CD4-positive, alpha-beta T cell treated with Interferon alpha-2 for 1 hour (primary cell): Measurements from ENCODE around the gene DNAH3.
"Not testable (repeated sequence)": the region's sequence is repeated elsewhere in the genome, so short reads cannot be mapped to it uniquely, and the experiment has no call there.

Experiments used
- DNase-seq, 2 donors: peaks; one replicate each; pipeline ENCODE4 v3.0.0-alpha.2; 2020 to 2022

DNAH3 gene

DNA sequence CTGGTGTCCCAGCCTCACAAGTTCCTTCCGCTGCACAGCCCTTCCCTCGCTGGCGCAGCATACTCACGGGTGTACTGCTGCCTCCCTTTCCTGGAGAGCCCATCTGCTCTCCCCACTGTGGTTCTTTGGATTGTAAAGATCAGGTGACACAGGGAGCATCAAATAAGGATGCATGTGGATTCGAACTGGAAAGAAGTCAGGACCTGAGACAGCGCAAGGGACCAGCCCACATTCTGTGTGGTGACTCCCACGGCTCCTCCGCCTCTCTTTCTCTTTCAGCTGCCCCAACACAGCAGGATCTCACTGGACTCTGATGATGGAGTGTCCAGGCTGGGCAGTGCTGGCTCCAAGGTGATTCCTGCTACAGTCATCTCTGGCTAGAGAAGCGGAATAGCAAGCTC, 15.9 kb upstream of the DNAH3 start:
- no peak for DNase-seq

DNA sequence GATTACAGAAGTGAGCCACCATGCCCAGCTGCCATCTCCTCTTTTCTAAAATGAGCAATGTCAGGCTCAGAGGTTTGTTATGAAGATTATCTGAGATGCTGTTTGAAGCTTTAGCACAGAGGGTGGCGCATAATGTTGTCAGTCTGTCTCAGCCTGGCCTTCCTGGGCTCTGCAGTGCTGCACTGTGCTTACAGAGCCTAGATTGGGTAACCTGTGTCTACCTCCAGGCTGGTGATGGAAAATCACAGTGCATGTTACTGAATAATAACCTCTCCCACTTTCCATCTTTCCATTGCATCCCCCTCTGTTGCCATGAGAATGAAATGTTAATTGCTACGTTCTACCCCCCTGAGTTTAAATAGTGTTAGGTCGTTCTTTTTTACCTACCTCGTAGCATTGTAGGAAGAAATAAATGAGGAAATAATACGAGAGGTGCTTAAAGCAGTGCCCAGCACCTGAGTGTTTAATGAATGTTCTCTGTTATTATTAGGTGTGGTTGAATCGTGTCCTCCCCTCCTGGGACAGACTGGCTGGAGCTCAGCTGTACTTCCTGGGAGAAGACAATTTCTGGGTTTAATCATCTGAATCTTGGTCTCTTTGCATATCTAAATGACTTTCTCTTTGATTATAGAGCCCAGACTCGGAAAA, 14.0 kb upstream of the DNAH3 start:
- no peak for DNase-seq

DNA sequence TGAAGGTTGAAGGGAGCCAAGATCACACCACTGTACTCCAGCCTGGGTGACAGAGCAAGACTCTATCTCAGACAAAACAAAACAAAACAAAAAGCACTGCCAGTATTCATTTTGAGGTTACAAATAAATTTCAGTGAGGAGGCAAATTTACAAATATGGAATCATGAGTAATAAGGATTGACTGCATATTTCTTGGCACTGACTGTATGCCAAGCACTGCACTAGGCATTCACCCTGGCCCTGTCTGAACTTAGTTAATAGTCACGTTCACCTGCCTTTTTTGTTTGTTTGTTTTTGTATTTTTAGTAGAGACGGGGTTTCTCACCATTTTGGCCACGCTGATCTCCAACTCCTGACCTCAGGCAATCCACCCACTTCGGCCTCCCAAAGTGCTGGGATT, 12.9 kb upstream of the DNAH3 start:
- DNase-seq = no peak

DNA sequence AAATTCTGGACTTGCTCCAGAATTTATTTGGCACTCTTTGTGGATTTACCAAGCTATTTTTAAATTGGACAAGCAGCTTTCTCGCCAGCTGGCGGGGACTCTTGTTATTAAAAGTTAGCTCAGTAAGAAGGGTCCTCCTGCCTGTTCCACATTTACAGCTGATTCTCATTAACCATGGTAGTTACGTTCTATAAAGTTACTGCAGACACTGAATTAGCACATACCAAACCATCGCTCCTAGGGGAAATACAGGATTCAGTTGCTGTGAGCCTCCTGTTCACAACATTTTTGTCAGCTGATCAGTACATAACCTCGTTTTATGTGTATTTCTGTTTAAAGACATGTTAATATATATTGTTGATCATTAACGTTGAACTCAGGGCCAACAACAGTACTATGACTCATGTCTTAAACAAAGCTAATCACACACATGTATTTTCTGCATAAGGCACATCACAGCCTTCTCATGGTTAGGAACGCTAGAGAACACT, 12.1 kb upstream of the DNAH3 start:
- no peak for DNase-seq

DNA sequence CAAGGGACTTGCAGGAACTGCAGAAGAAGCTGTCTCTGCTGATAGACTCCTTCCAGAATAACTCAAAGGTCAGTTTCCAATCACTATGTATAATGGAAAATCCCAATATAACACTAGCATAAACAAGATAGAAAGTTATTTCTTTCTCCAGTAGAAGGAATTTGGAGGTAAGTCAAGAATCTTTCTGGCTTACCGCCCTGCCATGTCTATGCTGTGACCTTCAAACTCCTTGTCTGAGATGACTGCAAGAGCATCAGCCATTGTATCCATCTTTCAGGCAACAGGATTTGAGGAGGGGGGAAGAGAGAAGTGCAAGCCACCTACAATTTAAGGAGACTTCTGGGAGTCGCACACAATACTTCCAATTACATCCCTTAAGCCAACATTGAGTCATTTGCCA, 10.6 kb upstream of the DNAH3 start:
- DNase-seq = no peak

DNA sequence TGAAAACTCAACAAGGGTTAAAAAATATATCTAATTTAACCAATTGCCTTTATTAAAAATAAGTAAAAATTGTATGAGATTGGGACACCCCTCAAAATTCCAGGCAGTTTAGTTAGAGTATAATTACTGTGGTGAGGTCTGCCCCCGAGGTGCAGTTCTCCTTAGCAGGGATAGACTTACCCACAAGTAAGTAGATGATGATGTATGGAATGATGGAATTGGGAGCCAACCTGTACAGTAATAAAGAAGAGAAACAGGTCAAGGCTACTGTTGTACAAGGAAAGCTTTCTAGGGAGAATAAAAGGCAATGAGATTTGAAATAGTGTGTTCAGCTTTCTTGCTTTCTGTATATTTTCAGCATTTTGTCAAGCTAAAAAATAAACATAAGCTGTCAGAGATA, 9.6 kb upstream of the DNAH3 start:
- DNase-seq = no peak

DNA sequence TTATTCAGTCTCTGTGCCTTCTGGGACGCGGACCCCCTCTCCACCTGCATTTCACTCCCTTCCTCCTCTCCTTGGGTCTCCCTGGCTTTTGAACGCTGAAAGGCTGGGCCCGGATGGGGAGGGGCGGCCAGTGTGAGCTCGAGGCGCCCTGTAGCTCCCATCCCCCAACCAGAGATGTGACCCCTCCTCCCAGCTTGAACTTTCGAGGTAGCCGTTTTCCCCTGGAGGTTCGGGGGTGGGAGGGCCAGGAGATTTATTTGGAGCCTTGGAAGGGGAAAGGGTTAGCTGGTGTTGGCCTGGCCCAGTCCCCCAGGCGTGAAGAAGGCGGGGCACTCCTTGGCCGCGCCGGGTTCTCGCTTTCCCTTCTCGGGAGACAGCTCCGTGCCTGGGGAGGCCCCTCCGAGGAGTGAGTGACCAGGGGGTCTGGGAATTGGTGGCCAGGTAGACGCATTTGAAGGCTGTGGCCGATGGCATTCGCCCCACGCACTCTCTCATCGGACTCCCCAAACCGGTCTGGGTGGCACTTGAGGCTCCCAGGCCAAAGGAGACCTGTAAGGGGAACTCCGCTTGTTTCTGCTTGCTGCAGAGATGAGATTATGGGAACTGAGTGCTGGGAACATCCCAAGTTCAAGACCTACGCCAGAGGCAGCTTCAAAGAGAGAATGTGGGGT, 8.8 kb upstream of the DNAH3 start:
- peak in 1 of 2 donors; percentile 12 for DNase-seq

DNA sequence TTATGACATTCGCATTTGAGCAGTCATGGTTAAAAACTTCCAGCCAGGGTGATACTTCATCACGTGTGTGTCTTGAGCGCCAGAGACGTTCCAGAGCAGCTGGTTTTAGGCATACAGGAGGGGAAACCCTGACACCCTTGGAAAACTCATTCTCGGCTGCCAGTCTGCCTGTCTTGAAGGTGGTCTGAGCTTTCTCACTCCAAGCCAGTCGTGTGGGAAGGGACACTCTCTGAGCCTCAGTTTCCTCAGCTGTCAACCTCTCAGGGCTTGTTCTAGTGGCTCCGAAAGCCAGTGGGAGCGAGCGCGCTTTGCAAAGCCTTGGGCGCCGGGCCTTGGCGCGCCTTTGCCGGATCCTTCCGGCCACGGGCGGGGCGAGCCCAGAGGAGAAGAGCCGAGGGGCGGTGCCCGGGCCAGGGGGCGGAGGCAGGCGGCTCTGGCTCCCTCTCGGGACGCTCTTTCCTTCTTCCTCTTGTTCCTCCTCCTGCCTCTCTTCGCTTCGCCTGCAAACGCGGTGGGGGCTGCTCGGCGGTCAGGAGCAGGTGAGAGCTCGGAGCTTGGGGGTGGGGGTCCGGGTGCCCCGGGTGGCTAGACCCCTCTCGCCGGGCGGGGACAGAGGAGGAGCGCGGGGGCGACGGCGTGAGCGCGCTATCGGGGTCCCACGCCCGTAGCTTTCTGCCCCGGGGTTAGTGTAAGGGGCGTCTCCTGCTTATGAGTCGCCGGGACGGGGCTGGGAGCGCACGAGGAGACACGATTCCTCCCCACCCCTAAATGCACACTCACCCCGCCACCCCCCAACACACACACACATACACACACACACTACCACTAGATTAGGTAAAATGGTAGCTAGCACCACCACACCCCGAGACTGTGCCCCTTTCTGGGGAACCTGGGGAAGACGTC, 7.8 kb upstream of the DNAH3 start, which contains the start of gene LDAF1:
LDAF1 (plus strand) TSS at position 467 of the 903 bp plus-strand sequence. CDS start 2,509 bp downstream, outside the sequence.
- peak; percentile 68 to 75 for DNase-seq

DNA sequence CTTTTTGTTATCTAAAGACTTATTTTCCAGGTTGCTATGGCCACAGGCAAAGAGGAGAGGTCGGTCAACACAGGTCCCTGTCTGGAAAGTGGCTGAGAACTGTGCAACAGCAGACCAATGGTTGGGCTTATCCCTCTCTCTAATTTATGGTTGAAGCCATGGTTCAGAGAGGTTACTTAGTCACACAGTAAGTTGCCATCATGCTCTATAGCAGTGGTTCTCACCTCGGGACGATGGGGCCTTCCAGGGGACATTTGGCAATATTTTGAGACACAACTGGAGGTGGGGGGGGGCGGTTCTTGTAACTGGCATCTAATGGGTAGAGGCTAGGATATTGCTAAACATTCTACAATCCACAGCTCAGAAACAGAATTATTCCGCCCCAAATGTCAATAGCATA, 7.0 kb upstream of the DNAH3 start:
- no peak for DNase-seq

DNA sequence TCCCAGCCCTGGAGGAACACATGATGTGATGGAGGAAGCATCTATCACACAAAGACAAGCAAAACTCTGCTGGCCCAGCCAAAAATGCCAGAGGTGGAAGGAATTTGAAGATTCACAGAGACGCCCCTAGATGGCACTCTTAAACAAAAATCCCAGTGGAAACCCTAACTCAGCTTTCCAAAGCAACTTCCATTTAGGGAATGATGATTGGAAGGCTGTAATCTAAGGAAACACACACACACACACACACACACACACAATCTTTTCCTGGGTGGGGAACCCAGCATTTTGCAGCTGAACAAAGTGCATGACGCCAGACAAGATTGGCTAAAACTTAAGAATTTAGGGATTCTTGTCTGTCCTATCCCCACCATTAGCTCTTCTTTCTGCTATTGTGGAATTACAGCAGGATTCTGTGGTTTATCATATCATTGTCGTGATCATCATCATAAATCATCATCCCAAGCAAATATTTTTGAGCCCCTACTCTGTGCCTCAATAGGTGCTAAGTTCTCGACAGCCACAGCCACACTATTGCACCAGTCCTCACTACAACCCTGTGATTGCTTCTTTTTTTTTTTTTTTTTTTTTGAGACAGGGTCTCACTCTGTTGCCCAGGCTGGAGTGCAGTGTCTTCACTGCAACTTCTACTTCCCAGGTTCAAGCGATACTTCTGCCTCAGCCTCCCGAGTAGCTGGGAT, 6.3 kb upstream of the DNAH3 start:
- DNase-seq = peak in 1 of 2 donors; percentile 18

DNA sequence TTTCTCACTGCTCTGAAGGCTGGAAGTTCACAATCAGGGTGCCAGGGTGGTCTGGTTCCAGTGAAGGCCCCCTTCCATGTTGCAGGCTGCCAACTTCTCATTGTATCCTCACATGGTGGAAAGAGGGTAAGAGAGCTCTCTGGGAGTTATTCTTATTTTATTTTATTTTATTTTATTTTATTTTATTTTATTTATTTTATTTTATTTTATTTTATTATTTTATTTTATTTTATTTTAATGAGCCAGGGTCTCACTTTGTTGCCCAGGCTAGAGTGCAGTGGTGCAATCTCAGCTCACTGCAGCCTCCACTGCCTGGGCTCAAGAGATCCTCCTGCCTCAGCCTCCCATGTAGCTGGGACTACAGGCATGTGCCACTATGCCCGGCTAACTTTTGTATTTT, 5.4 kb upstream of the DNAH3 start:
- DNase-seq = not testable (repeated sequence)

DNA sequence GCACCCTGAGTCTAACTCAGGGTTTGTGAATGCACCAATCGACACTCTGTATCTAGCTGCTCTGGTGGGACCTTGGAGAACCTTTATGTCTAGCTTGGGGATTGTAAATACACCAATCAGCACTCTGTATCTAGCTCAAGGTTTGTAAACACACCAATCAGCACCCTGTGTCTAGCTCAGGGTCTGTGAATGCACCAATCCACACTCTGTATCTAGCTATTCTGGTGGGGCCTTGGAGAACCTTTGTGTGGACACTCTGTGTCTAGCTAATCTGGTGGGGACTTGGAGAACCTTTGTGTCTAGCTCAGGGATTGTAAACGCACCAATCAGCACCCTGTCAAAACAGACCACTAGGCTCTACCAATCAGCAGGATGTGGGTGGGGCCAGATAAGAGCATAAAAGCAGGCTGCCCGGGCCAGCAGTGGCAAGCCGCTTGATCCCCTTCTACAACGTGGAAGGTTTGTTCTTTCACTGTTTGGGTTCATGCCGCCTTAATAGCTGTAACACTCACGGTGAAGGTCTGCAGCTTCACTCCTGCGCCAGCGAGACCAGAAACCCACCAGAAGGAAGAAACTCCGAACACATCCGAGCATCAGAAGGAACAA, 2.6 kb upstream of the DNAH3 start:
- not testable (repeated sequence) for DNase-seq

DNA sequence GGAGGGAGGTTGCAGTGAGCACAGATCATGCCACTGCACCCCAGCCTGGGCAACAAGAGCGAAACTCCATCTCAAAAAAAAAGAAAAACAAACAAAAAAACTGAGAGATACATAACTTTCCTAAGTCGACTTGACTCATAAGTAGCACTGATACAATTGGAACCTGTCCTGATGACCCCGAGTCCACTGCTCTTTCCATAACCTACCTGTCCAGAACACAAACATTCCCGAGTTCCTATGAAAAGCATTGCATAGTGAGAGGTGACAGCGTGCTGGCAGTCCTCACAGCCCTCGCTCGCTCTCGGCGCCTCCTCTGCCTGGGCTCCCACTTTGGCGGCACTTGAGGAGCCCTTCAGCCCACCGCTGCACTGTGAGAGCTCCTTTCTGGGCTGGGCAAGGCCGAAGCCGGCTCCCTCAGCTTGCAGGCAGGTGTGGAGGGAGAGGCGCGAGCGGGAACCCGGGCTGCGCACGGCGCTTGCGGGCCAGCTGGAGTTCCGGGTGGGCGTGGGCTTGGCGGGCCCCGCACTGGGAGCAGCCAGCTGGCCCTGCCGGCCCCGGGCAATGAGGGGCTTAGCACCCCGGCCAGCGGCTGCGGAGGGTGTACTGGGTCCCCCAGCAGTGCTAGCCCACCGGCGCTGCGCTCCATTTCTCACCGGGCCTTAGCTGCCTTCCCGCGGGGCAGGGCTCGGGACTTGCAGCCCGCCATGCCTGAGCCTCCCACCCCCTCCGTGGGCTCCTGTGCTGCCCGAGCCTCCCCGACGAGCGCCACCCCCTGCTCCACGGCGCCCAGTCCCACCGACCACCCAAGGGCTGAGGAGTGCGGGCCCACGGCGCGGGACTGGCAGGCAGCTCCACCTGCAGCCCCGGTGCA, 1.7 kb upstream of the DNAH3 start:
- DNase-seq = not testable (repeated sequence)

DNA sequence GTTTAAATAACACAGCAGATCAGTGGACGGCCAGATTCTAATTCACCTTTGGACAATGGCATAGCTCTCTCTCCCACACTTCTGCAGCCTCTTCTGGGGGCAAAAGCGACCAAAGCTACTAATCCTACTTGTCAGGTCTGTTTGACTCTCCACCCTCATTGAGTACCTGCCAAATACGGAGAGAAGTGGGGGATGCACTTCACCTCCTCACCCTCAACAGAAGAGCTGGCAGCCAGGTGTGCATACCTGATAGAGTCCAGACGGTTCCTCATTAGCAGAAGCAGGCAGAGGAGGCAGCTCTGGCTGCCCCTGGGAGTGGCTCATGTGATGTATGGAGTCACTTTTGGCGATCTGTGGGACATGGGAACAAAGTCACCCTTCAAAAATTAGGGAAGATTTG, 4.9 kb downstream of the DNAH3 start:
- DNase-seq = no peak

DNA sequence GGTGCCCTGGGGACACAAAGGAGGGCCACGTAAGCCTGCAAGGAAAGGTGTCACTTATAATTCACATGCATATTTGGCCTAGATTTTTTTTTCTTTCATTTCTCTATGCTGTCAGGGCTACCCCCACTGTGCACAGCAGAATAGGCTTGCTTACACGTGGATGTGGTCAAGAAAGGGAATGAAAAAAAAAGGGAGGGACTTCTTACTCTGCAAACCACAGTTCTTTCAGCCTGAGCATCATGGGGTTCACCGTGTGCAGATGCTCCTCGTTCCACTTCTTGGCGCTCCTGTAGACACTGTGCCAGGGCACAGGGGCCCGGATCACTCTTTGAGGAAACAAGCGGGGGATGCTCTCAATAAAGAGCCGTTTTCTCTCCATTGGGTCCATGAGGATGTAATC, 16.6 kb downstream of the DNAH3 start:
- DNase-seq = no peak

DNA sequence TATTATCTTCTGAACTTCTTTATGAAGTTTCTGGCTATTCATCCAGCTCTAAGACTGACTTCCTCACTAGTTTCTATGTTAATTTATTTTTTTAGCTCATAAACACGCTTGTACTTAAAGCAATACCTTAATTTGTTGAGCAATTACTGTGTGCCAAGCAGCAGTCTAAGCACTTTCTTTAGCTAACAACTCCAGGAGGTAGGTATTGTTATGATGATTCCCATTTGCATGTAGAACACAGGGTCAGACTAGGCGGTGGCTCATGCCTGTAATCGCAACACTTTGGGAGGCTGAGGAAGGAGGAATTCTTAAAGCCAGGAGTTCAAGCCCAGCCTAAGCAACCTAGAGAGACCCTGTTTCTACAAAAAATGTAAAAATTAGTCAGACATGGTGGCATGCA, 19.8 kb downstream of the DNAH3 start:
- DNase-seq = no peak

DNA sequence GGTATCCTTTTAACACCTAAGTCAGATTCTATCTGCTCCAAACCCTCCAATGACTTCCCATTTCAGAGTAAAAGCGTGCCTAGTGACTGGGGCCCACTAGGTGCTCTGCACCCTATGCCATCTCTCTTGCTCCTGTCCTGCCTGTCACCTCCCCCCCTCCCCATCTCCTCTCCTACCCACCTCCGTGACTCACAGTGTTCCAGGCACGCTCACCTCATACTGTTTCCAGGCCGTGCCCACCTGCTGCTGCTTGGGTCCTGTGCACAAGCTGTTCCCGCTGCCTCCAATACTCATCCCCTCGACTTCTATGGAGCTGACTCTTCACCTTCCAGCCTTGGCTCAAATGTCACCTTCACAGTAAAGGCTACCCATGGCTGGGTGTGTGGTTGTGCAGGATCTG, 21.7 kb downstream of the DNAH3 start:
- no peak for DNase-seq

DNA sequence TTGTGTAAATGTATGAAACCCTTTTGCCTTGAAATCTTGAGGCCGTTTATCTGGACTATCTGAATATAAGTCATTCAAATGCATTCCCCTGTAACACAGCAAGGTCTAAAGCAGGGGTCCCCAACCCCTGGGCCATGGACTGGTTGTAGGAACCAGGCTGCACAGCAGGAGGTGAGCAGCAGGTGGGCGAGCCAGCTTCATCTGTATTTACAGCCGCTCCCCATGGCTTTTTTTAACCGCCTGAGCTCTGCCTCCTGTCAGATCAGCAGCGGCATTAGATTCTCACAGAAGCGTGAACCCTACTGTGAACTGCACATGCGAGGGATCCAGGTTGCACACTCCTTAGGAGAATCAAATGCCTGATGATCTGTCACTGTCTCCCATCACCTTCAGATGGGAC, 24.1 kb downstream of the DNAH3 start:
- DNase-seq = no peak

DNA sequence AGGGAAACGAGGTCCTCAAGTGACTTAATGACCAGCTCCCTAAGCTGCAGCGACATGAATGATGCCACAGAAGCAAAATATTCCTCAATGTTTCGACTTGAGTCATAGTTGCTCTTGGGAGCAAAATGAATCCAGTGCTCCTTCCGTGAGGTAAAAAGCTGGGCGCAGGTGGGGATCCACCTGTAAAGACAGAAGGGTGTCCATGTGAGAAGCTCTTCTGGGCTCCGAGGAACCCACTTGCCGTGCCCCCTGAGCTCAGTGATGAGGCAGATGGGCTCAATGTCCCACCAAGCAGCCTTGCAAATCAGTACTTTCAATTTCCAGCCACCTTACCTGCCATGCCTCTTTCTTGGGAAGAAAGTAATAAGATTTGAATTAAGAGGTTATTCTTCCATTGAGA, 25.5 kb downstream of the DNAH3 start:
- DNase-seq = no peak

DNA sequence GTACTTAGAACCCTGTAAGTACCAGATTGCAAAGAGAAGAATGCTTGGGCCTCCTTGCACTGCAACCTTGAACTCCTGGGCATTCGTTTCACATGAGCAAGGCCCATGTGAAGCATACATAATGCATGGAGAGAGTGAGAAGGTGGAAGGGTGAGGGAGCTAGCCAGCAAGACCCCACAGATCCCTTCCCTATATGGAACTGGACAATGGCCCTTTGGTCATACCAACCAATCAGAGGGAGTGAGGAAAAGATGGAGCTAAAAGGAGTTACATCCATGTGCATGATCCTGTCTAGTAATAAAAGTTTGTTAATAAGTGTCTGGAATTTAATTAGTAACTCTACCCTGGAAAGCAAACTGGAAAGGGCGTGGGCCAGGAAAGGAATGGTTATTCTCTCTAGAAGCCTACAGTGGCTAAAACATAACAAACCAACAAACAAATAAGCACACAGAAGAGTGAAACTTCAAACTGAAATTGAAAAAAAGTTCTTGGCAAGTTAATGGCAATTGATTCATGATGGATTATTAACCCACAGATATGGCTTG, 29.6 kb downstream of the DNAH3 start:
- no peak for DNase-seq

DNA sequence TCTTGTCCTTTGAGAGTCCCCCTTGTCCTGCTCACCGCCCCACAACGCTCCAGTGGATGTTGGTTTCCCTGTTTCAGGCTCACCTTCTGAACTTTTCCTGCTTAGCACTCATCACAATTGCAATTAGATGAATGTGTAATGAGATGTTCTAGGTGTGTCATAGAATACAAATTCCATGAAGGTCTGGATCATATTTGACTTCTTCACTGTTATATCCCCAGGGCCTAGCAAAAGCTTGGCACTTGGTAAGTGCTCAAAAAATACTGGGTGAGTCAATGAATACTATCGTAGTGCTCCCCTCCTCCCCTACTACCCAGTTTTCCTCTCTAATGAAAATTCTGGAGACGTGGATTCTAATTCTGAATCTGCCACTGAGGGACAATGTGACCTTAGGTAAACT, 33.1 kb downstream of the DNAH3 start:
- no peak for DNase-seq
